Amniotic stem cell (primary cell): ENCODE results near the gene LMO3.

Experiments
- DNase-seq: peaks from one replicate; lab custom pipeline; 2025; lab: John Stamatoyannopoulos, UW

Gene LMO3

GRCh38 chr12:16606117-16606200, at the start of gene LMO3:
TSS of gene LMO3 (minus strand) at chr12:16606162. CDS start at chr12:16600860, 5,302 bp downstream.
- DNase-seq = no peak

- DNase-seq = no peak
Observed at GRCh38 chr12:16636435-16637055, 30.6 kb upstream of the LMO3 start.

GRCh38 chr12:16634786-16635185, 28.8 kb upstream of the LMO3 start:
- no peak for DNase-seq

GRCh38 chr12:16626991-16627390, 21.0 kb upstream of the LMO3 start:
- no peak for DNase-seq

GRCh38 chr12:16622338-16622737, 16.4 kb upstream of the LMO3 start:
- no peak for DNase-seq

GRCh38 chr12:16619537-16619936, 13.6 kb upstream of the LMO3 start:
- no peak for DNase-seq

- DNase-seq = no peak
Observed at GRCh38 chr12:16618256-16618655, 12.3 kb upstream of the LMO3 start.

- no peak for DNase-seq
Observed at GRCh38 chr12:16613199-16613598, 7.2 kb upstream of the LMO3 start.

- DNase-seq = no peak
Observed at GRCh38 chr12:16612647-16613046, 6.7 kb upstream of the LMO3 start.

GRCh38 chr12:16611146-16611545, 5.2 kb upstream of the LMO3 start:
- DNase-seq = no peak

- no peak for DNase-seq
Observed at GRCh38 chr12:16610743-16611142, 4.8 kb upstream of the LMO3 start.

GRCh38 chr12:16610001-16610585, 4.1 kb upstream of the LMO3 start:
- DNase-seq = no peak

GRCh38 chr12:16608946-16609539, 3.1 kb upstream of the LMO3 start:
- DNase-seq = no peak

GRCh38 chr12:16607906-16608775, 2.2 kb upstream of the LMO3 start:
- no peak for DNase-seq

GRCh38 chr12:16606991-16607390, 1.0 kb upstream of the LMO3 start:
- no peak for DNase-seq

GRCh38 chr12:16606201-16606849, 363 bp upstream of the LMO3 start:
- DNase-seq = no peak

GRCh38 chr12:16605642-16606116, 283 bp downstream of the LMO3 start:
- no peak for DNase-seq

- DNase-seq = no peak
Observed at GRCh38 chr12:16604596-16605252, 1.2 kb downstream of the LMO3 start.

- no peak for DNase-seq
Observed at GRCh38 chr12:16603916-16604575, 1.9 kb downstream of the LMO3 start.

- DNase-seq = no peak
Observed at GRCh38 chr12:16603260-16603915, 2.6 kb downstream of the LMO3 start.

- DNase-seq = no peak
Observed at GRCh38 chr12:16602412-16602811, 3.5 kb downstream of the LMO3 start.
